8988T (cell line): ENCODE data around the gene MEG3.

Experiments
- DNase-seq: peaks from one replicate; pipeline ENCODE4 v3.0.0; 2011

MEG3 gene

GRCh38 chr14:100901391-100902183 lies 75.7 kb downstream of the MEG3 start:
- DNase-seq: peak; percentile 8

GRCh38 chr14:100902295-100903133 lies 76.6 kb downstream of the MEG3 start:
- peak; percentile 52 for DNase-seq

GRCh38 chr14:100903134-100903468 lies 77.2 kb downstream of the MEG3 start:
- no peak for DNase-seq

DNA sequence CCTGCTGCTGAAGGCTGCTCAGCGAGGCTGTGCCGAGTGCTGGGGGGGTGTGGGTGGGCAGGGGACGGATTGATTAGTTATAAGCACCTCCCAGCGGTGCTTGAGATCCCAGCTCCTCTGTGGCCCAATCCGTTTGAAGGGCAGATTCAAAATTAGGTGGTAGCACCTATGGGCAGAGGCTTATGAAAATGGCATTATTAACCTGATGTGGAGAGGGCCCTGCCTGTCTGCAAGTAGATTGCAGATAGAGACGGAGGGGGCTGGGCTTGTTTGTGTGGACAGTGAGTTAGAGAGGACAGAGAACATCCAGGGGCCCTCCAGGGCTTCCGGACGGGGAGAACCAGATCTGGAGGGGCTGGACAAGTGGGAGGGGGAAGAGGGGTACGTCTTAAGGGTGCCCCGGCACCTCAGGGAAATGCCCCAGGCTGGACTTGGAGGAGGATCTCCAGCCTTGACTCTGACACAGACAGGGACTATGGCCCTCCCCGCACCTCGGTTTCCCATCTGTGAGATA lies 77.8 kb downstream of the MEG3 start, which contains the start of gene RTL1:
Gene RTL1 (minus strand): TSS at position 51 of the 514 bp plus-strand sequence. CDS start 18,934 bp downstream, outside the sequence.
- no peak for DNase-seq

GRCh38 chr14:100904307-100905087 lies 78.6 kb downstream of the MEG3 start:
- DNase-seq: no peak

GRCh38 chr14:100905166-100905565 lies 79.2 kb downstream of the MEG3 start:
- no peak for DNase-seq

DNA sequence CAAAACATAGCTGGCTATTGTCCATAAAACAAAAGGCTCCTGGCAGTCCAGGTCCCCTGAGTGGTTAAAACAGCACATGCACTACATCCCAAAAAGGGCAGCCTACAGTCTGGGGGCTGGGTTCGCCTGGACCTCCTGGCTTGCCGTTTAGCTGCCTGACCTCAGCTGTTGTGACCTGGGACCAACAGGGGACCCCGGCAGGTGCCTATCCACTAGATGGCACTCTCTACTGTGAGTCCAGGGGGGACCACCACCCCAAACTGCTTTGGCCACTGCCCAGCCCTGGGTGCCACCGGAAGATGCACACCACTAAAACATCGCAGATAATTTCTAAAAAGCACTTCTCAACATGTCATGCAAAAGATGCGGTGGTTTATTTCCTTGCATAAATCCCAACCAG lies 80.5 kb downstream of the MEG3 start:
- DNase-seq: no peak

- no peak for DNase-seq
Measured at GRCh38 chr14:100907240-100907639, 81.3 kb downstream of the MEG3 start.

DNA sequence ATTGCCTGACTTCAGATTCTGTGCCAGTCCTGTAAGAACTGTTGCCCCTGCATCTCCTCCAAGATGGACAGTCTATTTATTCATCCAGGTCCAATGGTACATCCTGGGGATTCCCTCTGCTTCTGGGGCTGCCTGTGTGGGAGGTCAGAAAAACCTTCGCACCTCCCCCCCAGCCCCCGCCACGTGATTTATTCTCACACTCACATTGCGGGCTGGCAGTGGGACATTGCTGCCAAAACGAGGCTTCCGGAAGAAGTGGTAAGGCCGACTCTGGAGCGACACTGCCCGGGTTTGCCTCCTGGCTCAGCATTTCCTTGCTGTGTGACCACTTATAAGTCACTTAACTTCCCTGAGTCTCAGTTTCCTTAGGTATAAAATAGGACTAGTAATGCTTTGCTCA lies 83.5 kb downstream of the MEG3 start:
- DNase-seq: no peak
